Smooth muscle cell of the pulmonary artery (primary cell): ENCODE results near the gene MT1A. TPM values are rescaled to one million over a fixed set of nuclear protein-coding genes. Genes with fewer than 3 reads are reported as not detected.

Experiments used
- total RNA-seq: library from RNA; depleted of rRNA; stranded (reverse); fragments of >200 nt; gene quantifications from 2 replicates; pipeline ENCODE4 v1.2.3, GENCODE V29; 2014

The MT1A gene
- 1.1 TPM in 1 of 2 replicates, not detected in the other for total RNA-seq

GRCh38 chr16:56637814-56638750 lies at the start of gene MT1A:
Gene MT1A (plus strand): TSS chr16:56638666. CDS start chr16:56638739, 73 bp downstream.

DNA sequence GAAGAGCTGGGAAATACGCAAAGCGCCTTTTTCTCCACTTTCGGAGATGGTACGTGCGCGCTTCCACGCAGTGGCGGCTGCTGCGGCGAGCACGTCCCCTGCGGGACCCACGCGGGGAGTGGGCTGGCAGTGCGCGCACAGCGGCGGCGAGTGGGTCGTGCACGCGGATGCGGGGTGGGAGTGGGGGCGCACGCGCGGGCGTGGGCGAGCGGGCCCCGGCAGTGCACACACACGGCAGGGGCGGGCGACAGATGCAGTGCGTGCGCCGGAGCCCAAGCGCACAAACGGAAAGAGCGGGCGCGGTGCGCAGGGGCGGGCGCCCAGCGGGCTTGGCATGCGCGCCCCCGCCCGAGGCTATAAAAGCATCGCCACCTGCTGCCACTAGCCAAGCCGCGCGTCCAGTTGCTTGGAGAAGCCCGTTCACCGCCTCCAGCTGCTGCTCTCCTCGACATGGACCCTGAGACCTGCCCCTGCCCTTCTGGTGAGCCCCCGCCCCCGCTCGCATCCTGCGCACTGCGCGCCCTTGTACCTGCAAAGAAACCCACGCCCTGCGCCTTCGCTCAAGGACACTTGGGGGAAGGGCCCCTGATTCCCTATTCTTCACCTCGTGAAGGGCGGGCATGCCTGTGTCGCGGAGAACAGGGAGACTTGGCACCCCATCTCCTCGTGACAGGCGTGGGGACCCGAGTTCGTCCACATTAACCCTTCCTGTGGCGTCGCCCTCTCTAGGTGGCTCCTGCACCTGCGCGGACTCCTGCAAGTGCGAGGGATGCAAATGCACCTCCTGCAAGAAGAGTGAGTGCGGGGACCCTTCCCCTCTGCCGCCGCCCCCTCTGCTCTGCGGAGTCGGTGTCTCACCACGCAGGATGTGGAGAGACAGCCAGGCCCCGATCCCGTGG lies 49.1 kb upstream of the MT1A start, which contains the start of gene MT3:
TSS of gene MT3 (plus strand) at position 388 of the 899 bp plus-strand sequence. CDS start at position 451, 63 bp downstream.

DNA sequence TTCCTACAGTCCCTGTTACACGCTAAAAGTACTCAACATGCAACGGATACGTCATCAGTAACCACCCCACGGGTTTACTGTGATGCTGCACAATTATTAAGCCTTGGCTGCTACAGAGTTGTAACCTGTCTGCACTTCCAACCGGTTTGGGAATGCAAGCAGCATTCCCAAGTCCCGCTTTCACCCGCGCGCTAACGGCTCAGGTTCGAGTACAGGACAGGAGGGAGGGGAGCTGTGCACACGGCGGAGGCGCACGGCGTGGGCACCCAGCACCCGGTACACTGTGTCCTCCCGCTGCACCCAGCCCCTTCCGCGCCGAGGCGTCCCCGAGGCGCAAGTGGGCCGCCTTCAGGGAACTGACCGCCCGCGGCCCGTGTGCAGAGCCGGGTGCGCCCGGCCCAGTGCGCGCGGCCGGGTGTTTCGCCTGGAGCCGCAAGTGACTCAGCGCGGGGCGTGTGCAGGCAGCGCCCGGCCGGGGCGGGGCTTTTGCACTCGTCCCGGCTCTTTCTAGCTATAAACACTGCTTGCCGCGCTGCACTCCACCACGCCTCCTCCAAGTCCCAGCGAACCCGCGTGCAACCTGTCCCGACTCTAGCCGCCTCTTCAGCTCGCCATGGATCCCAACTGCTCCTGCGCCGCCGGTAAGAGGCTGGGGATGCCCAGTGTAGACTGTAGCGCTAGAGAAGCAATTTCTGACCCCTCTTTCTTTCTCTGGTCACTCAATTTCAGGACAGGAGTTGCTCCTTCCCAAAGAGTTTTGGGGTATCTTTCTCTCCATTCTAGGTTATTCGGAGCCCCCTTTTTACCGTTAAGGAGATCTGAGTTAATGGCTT lies 30.2 kb upstream of the MT1A start, which contains the start of gene MT2A:
TSS of gene MT2A (plus strand) at position 542 of the 833 bp plus-strand sequence. CDS start at position 614, 72 bp downstream.

DNA sequence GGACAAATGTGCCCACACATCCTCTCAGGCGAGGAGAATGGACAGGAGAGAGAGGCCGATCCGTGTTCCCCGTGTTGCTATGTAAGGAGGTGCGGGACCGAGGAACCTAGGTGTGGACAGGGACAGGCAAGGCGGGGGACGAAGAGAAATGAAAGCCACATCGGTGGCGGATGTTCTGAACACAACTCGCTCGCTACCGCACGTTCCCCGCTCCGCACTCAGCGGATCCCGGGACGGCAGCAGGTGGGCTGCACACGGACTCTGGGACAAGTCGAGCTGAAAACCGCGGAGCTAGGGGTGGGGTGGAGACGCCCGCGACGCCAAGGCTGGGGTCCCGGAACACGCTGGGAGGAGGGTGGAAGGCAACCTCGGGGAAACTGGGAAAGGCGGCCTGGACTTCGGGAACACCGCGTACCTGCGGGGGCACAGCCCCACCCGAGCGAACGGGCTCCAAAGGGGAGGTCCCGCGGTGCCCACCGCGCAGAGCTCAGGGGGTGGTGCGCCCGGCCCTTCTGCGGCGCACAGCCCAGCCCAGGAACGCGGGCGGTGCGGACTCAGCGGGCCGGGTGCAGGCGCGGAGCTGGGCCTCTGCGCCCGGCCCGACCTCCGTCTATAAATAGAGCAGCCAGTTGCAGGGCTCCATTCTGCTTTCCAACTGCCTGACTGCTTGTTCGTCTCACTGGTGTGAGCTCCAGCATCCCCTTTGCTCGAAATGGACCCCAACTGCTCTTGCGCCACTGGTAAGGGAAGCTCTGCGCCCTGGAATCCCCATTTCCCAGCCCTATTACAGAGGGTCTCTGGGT lies 13.1 kb upstream of the MT1A start, which contains the start of gene MT1E:
TSS of gene MT1E (plus strand) at position 642 of the 803 bp plus-strand sequence. CDS start at position 713, 71 bp downstream.

DNA sequence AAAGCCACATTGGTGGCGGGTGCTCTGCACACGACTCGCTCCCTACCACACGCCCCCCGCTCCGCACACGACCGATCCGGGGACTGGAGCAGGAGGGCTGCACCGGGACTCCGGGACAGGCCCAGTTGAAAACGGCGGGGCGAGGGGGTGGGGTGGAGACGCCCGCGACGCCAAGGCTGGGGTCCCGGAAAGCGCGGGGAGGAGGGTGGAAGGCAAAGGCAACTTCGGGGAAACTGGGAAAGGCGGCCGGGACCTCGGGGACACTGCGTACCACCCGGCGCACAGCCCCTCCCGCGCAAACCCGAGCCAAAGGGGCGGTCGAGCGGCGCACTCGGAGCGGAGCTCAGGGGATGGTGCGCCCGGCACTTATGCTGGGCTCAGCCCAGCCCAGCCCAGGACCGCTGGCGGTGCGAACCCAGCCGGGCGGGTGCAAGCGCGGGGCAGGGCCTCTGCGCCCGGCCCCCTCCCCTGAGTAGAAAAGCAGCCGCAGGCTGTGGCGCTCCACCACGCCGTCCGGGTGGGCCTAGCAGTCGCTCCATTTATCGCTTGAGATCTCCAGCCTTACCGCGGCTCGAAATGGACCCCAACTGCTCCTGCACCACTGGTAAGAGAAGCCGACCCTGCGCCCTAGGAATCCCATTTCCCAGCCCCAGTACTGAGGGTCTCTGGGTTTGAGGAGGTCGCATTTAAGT lies 6.2 kb upstream of the MT1A start, which contains the start of gene MT1M:
TSS of gene MT1M (plus strand) at position 504 of the 692 bp plus-strand sequence. CDS start at position 577, 73 bp downstream.

GRCh38 chr16:56651586-56651985 lies 13.1 kb downstream of the MT1A start, which contains the start of gene MT1B:
Gene MT1B (plus strand): TSS chr16:56651886. CDS start chr16:56651954, 68 bp downstream.

DNA sequence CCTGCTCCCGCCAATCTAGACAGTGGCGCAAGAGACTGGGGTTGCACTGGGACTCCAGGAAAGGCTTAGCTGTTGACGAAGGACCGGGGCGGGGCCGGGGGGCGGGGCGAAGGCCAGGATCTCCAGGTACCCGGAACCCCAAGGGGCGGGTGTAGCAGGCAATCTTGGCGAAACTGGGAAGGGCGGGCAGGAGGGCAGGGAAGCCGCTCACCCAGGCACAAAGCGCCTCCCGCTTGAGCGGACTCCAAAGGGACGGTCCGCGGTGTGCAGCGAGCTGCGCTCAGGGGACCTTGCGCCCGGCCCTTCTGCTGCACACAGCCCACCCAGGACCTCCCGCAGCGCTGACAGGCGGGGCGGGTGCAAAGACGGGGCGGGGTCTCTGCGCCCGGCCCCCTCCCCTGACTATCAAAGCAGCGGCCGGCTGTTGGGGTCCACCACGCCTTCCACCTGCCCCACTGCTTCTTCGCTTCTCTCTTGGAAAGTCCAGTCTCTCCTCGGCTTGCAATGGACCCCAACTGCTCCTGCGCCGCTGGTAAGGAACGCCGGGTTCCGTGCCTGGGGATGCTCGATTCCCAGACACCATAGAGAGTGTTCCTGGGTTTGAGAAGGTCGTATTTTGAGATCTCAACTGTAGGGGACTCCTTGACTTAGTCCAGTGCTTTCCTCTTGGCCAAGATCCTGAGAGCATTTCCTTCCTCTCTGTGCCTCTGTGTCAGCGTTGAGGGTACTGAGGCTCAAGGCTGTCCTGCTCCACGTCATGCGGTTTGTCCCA lies 19.3 kb downstream of the MT1A start, which contains the start of gene MT1F:
TSS of gene MT1F (plus strand) at position 405 of the 772 bp plus-strand sequence. CDS start at position 505, 100 bp downstream.

GRCh38 chr16:56667581-56668571 lies 29.4 kb downstream of the MT1A start, which contains the start of gene MT1G:
Gene MT1G (minus strand): TSS chr16:56668065. CDS start chr16:56667993, 72 bp downstream.

DNA sequence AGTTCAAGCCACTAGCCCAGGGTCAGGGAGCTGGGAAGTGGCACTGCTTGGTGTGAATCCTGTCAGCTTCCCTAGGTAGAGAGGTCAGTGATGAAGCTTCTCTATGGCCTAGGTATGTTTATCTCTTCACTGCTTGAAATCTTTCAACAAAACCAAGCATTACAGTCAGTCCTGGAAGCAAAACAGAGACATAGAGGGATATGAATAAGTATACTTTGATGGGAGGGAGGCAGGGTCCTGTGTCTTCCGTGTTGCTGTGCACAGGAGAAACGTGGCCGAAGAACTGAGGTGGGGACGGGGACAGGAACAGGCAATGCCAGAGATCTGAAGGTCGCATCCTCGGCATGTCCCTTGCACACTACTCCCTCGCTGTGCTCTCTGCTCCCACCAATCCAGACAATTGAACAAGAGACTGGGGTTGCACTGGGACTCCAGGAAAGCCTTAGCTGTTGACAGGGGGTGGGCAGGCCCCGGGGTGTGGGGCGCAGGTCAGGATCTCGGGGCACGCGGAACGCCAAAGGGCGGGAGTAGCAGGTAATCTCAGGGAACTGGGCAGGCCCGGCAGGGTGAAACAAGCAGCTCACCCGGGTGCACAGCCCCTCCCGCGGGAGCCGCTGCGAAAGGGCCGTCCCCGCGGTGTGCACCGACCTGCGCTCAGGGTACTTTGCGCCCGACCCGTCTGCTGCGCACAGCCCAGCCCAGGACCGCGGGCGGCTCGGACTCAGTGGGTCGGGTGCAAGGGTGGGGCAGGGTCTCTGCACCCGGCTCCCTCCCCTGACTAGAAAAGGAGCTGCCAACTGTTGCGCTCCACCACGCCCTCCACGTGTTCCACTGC lies 30.8 kb downstream of the MT1A start, which contains the start of gene MT1H:
TSS of gene MT1H (plus strand) at position 810 of the 835 bp plus-strand sequence. CDS start 71 bp downstream, outside the sequence.

GRCh38 chr16:56681939-56682702 lies 43.7 kb downstream of the MT1A start, which contains the start of gene MT1X:
Gene MT1X (plus strand): TSS chr16:56682470. CDS start chr16:56682541, 71 bp downstream.

Other genes with a start within 250 kb of the MT1A start
- gene AMFR, start 213.1 kb upstream of the MT1A start, total RNA-seq = 285 and 317 TPM in 2 replicates
- 59.6 and 129 TPM in 2 replicates for gene NUDT21, start 187.3 kb upstream of the MT1A start, total RNA-seq
- 97.6 and 100.0 TPM in 2 replicates for gene OGFOD1, start 187.1 kb upstream of the MT1A start, total RNA-seq
- 46.3 and 47.3 TPM in 2 replicates for gene BBS2, start 118.6 kb upstream of the MT1A start, total RNA-seq
- not detected in 2 replicates for gene MT4, start 73.6 kb upstream of the MT1A start, total RNA-seq
- gene MT3, start 49.1 kb upstream of the MT1A start, total RNA-seq = 0.59 TPM in 2 replicates
- 92.7 and 183 TPM in 2 replicates for gene MT2A, start 30.1 kb upstream of the MT1A start, total RNA-seq
- 86.1 and 156 TPM in 2 replicates for gene MT1E, start 12.9 kb upstream of the MT1A start, total RNA-seq
- gene MT1M, start 6.0 kb upstream of the MT1A start, total RNA-seq = 1.5 TPM in 1 of 2 replicates, not detected in the other
- gene MT1B, start 13.2 kb downstream of the MT1A start, total RNA-seq = not detected in 2 replicates
- 2.0 TPM in 1 of 2 replicates, not detected in the other for gene MT1F, start 19.3 kb downstream of the MT1A start, total RNA-seq
- 1.3 TPM in 1 of 2 replicates, not detected in the other for gene MT1G, start 29.4 kb downstream of the MT1A start, total RNA-seq
- not detected in 2 replicates for gene MT1H, start 31.1 kb downstream of the MT1A start, total RNA-seq
- 16.5 and 18.4 TPM in 2 replicates for gene MT1X, start 43.8 kb downstream of the MT1A start, total RNA-seq
- gene NUP93, start 91.5 kb downstream of the MT1A start, total RNA-seq = 45.2 and 55.7 TPM in 2 replicates
- not detected in 2 replicates for gene SLC12A3, start 226.5 kb downstream of the MT1A start, total RNA-seq